ENCODE data around the gene SH3TC1. TPM values are rescaled to one million over a fixed set of nuclear protein-coding genes. Genes with fewer than 3 reads are reported as not detected.

The SH3TC1 gene
- total and polyA plus RNA-seq, 4 donors = 5.5 to 8.6 (median 8.3) TPM

DNA sequence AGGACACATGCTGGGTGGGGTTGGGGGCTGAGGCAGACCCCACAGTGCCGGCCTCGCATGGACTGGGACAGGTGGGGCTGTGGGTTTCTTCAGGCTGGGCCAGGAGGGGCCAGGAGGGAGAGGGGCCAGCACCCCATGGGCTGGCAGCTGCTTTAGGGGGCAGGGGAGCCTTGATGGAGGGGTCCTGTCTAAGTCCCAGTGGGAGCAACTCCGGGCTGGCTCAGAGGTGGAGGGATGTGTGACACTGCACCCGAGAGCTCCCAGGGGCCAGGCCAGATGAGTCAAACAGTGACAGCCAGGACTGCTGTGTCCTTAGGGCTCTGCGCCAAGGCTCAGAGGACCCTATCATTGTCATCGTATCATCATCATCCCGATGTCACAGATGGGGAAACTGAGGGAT lies 36.1 kb upstream of the SH3TC1 start:
- peaks cover 19% of the 10 kb centered on the region for H3K4me1 ChIP-seq (ENCODE audit: control insufficient read depth, insufficient read depth, low read length)
- no peak overlapping the region for H3K27ac ChIP-seq (ENCODE audit: low read depth, low read length)
- no peaks in the 10 kb centered on the region for H3K36me3 ChIP-seq (ENCODE audit: control insufficient read depth, insufficient read depth, low read length)
- no peak overlapping the region for H3K4me3 ChIP-seq (ENCODE audit: low read depth, low read length)
- no peaks in the 10 kb centered on the region for H3K27me3 ChIP-seq (ENCODE audit: control insufficient read depth, insufficient read depth, low read length)
- DNase-seq (ENCODE audit: low read depth in 4 of 6, low spot score in 6 of 6) = no peak
- 89% methylated on average over 7 of the region's 7 CpGs for WGBS (ENCODE audit: insufficient coverage)
- H3K9me3 ChIP-seq (ENCODE audit: control insufficient read depth, insufficient read depth, low read length) = no peaks in the 10 kb centered on the region

DNA sequence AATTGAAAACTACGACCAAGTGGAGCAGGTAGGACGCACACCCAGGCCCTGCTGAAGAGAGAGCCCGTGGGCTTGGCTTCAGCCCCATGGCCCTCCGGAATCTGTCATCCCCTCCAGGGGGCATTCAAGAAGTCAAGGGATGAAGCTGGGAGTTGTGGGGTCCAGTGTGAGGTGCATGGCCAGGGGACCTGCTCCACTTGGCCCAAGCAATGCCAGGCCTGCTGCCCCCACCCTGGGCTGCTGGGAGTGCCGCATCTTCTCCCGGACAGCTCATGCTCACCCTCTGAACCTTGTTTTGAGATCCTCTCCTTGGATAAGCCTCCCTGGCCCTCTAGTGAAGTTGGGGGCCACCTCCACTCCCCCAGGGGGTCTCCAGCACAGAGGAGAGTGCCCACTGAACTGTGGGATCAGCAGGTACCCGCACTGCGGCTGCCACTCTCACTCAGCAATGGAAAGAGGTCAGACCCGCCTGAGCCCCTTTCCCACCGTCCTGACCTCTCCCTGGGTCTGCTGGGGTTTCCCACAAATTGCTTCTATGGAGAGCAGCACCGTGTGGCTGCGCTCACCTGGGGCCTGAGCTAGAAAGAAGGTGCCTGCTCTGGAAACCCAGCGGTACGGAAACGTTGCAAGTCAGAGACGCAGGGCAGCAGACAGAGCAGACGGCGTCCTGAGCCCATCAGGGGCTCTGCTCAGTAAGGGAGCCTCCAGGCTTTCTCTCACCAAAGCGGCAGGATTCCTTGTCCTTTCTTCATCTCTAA lies 35.5 kb upstream of the SH3TC1 start:
- Histone ChIP-seq H3K4me1 (ENCODE audit: control insufficient read depth, insufficient read depth, low read length) (peaks cover 17% of the 10 kb centered on the region), H3K27me3 (ENCODE audit: control insufficient read depth, insufficient read depth, low read length) (no peaks in the 10 kb centered on the region), H3K4me3 (ENCODE audit: low read depth, low read length) (no peak overlapping the region), H3K36me3 (ENCODE audit: control insufficient read depth, insufficient read depth, low read length) (no peaks in the 10 kb centered on the region), H3K27ac (ENCODE audit: low read depth, low read length) (no peak overlapping the region), H3K9me3 (ENCODE audit: control insufficient read depth, insufficient read depth, low read length) (no peaks in the 10 kb centered on the region)
- 76% methylated on average over 15 of the region's 19 CpGs for WGBS (ENCODE audit: insufficient coverage)
- no peak for DNase-seq (ENCODE audit: low read depth in 4 of 6, low spot score in 6 of 6)

DNA sequence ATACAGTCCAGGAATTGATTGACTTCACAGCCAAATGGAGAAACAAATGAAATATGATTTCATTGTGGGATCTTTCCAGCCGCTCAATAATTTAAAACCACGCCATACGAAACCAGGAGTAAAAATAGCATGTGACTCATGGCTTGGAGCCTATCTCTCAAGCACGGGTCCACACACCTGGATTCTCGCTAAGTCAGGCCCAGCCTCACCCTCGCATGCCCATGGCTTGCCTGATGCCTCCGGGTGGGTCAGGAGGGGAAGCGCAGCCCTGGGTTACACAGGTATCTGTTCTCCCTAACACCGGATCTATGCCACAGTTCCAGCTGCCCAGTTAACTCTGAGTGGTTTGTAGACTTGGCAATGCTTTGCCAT lies 34.9 kb upstream of the SH3TC1 start:
- Histone ChIP-seq H3K27me3 (ENCODE audit: control insufficient read depth, insufficient read depth, low read length) (no peaks in the 10 kb centered on the region), H3K4me3 (ENCODE audit: low read depth, low read length) (no peak overlapping the region), H3K4me1 (ENCODE audit: control insufficient read depth, insufficient read depth, low read length) (peaks cover 14% of the 10 kb centered on the region), H3K9me3 (ENCODE audit: control insufficient read depth, insufficient read depth, low read length) (no peaks in the 10 kb centered on the region), H3K27ac (ENCODE audit: low read depth, low read length) (no peak overlapping the region), H3K36me3 (ENCODE audit: control insufficient read depth, insufficient read depth, low read length) (no peaks in the 10 kb centered on the region)
- no peak for DNase-seq (ENCODE audit: low read depth in 4 of 6, low spot score in 6 of 6)
- WGBS (ENCODE audit: insufficient coverage) = 88% methylated on average over 6 of the region's 9 CpGs

DNA sequence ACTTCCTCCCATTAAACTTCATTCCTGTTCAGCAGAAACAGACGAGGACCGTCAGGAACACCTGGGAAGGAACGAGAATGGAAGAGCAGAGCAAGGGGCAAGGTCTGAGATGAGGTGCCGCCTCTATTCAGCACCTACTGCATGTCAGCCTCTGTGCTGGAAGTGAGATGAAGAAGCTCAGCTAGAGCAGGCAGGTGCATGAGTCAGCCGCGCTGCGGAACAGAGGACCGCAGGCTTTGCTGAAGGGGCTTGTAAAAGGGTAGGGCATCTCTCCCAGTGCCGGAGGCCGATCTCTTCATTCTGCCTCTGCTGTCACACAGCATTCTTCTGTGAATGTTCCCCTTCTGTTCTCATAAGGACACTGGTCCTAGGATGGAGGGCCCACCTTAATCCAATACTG lies 34.4 kb upstream of the SH3TC1 start:
- 93% methylated on average over 8 of the region's 10 CpGs for WGBS (ENCODE audit: insufficient coverage)
- no peak overlapping the region for H3K4me3 ChIP-seq (ENCODE audit: low read depth, low read length)
- no peak for DNase-seq (ENCODE audit: low read depth in 4 of 6, low spot score in 6 of 6)

DNA sequence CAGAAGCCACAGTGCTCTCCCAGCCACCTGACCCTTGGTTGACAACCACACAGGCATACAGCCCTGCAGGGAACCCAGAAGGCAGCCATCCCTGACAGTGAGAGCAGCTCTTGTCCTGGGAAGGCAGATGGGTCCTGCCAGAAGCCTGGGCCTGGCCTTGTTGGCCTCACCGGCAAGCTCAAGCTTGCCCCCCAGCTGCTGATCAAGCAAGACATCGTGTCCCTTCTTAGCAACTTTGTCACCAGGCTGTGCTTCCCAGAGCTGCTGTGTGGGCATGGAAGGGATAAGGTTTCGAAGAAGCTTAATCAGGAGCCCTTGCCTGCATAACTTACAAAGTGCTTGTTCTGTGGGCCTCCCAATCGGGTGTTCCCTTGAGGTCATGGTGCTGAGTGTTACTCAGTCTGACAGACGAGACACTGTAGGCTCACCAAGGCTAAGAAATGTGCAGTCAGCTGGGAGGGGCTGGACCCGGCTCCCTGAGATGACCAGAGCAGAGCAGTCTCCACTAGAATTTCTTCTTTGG lies 33.7 kb upstream of the SH3TC1 start:
- no peak for DNase-seq (ENCODE audit: low read depth in 4 of 6, low spot score in 6 of 6)
- WGBS (ENCODE audit: insufficient coverage) = 67% methylated on average over 6 of the region's 6 CpGs
- no peak overlapping the region for H3K27ac ChIP-seq (ENCODE audit: low read depth, low read length)
- H3K4me3 ChIP-seq (ENCODE audit: low read depth, low read length) = no peak overlapping the region
- H3K36me3 ChIP-seq (ENCODE audit: control insufficient read depth, insufficient read depth, low read length) = no peaks in the 10 kb centered on the region
- no peaks in the 10 kb centered on the region for H3K9me3 ChIP-seq (ENCODE audit: control insufficient read depth, insufficient read depth, low read length)
- peaks cover 2% of the 10 kb centered on the region for H3K4me1 ChIP-seq (ENCODE audit: control insufficient read depth, insufficient read depth, low read length)
- no peaks in the 10 kb centered on the region for H3K27me3 ChIP-seq (ENCODE audit: control insufficient read depth, insufficient read depth, low read length)

More for the DNA sequence above, 34.4 kb upstream of the SH3TC1 start:
- H3K9me3 ChIP-seq (ENCODE audit: control insufficient read depth, insufficient read depth, low read length) = no peaks in the 10 kb centered on the region
- no peaks in the 10 kb centered on the region for H3K27me3 ChIP-seq (ENCODE audit: control insufficient read depth, insufficient read depth, low read length)
- peaks cover 9% of the 10 kb centered on the region for H3K4me1 ChIP-seq (ENCODE audit: control insufficient read depth, insufficient read depth, low read length)
- H3K27ac ChIP-seq (ENCODE audit: low read depth, low read length) = no peak overlapping the region
- H3K36me3 ChIP-seq (ENCODE audit: control insufficient read depth, insufficient read depth, low read length) = no peaks in the 10 kb centered on the region

DNA sequence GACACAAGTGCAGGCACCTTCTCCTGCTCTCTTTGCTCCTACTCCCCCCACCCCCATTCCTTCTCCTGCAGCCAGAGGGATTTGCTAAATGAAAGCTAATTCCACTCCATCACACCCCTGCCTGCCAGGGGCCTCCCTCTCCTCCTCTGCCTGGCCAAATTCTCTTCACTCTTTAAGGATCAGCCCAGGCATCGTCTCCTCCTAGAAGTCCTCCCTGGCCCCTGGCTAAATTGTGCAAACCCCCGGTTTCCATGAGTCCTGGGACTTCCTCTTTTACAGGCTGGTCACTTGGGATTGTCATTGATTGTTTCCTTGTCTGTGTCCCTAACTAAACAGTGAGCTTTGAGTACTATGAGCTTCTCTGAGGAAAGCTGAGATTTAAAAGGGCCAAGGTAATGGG lies 31.8 kb upstream of the SH3TC1 start:
- Histone ChIP-seq H3K27ac (ENCODE audit: low read depth, low read length) (no peak overlapping the region), H3K4me3 (ENCODE audit: low read depth, low read length) (no peak overlapping the region), H3K36me3 (ENCODE audit: control insufficient read depth, insufficient read depth, low read length) (no peaks in the 10 kb centered on the region), H3K27me3 (ENCODE audit: control insufficient read depth, insufficient read depth, low read length) (no peaks in the 10 kb centered on the region), H3K9me3 (ENCODE audit: control insufficient read depth, insufficient read depth, low read length) (no peaks in the 10 kb centered on the region), H3K4me1 (ENCODE audit: control insufficient read depth, insufficient read depth, low read length) (no peaks in the 10 kb centered on the region)
- DNase-seq (ENCODE audit: low read depth in 4 of 6, low spot score in 6 of 6) = no peak
- 100% methylated on average over 1 of the region's 2 CpGs for WGBS (ENCODE audit: insufficient coverage)

DNA sequence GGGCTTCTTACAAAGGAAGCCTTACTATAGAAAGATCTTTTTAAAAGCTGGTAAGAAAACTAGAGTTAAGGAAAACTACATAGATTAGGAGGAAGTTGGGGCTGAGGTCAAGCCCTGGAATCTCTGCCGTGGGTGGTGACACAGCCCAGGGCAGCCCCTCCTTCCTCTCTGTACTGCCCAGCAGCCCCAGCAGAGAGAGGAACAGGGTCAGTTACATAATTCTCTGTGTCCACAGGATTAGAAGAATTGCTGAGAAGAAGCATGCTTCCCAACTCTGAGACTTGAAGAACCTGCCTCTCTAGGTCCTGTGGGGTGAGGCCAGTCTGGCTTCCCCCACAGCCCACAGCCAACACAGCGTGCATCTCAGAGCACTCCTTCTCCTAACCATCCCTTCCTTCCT lies 31.3 kb upstream of the SH3TC1 start:
- no peak overlapping the region for H3K4me3 ChIP-seq (ENCODE audit: low read depth, low read length)
- H3K27ac ChIP-seq (ENCODE audit: low read depth, low read length) = no peak overlapping the region
- no peaks in the 10 kb centered on the region for H3K27me3 ChIP-seq (ENCODE audit: control insufficient read depth, insufficient read depth, low read length)
- no peaks in the 10 kb centered on the region for H3K36me3 ChIP-seq (ENCODE audit: control insufficient read depth, insufficient read depth, low read length)
- no peaks in the 10 kb centered on the region for H3K4me1 ChIP-seq (ENCODE audit: control insufficient read depth, insufficient read depth, low read length)
- no peak for DNase-seq (ENCODE audit: low read depth in 4 of 6, low spot score in 6 of 6)
- 80% methylated on average over 2 of the region's 2 CpGs for WGBS (ENCODE audit: insufficient coverage)
- H3K9me3 ChIP-seq (ENCODE audit: control insufficient read depth, insufficient read depth, low read length) = no peaks in the 10 kb centered on the region

DNA sequence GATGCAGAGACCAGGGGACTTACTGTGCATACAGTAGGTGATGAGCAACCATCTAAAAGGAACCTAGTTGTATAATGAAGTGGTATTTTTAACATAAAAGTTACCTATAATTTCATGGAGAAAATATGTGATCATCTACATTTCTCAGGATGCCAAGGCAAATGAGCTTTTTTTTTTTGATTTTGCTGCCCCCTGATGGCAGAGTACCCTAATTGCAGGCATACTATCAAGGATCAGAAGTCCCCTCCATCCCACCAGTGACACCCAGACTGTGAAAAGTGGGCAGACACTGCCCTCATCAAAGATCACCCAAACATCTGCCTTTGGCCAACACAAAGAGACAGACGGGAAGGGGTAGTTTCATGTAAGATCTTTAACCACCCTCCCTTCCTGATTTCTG lies 30.9 kb upstream of the SH3TC1 start:
- H3K27me3 ChIP-seq (ENCODE audit: control insufficient read depth, insufficient read depth, low read length) = no peaks in the 10 kb centered on the region
- 100% methylated on average over 1 of the region's 1 CpG for WGBS (ENCODE audit: insufficient coverage)
- H3K27ac ChIP-seq (ENCODE audit: low read depth, low read length) = no peak overlapping the region
- no peaks in the 10 kb centered on the region for H3K36me3 ChIP-seq (ENCODE audit: control insufficient read depth, insufficient read depth, low read length)
- no peak for DNase-seq (ENCODE audit: low read depth in 4 of 6, low spot score in 6 of 6)
- H3K4me3 ChIP-seq (ENCODE audit: low read depth, low read length) = no peak overlapping the region
- no peaks in the 10 kb centered on the region for H3K9me3 ChIP-seq (ENCODE audit: control insufficient read depth, insufficient read depth, low read length)
- no peaks in the 10 kb centered on the region for H3K4me1 ChIP-seq (ENCODE audit: control insufficient read depth, insufficient read depth, low read length)

DNA sequence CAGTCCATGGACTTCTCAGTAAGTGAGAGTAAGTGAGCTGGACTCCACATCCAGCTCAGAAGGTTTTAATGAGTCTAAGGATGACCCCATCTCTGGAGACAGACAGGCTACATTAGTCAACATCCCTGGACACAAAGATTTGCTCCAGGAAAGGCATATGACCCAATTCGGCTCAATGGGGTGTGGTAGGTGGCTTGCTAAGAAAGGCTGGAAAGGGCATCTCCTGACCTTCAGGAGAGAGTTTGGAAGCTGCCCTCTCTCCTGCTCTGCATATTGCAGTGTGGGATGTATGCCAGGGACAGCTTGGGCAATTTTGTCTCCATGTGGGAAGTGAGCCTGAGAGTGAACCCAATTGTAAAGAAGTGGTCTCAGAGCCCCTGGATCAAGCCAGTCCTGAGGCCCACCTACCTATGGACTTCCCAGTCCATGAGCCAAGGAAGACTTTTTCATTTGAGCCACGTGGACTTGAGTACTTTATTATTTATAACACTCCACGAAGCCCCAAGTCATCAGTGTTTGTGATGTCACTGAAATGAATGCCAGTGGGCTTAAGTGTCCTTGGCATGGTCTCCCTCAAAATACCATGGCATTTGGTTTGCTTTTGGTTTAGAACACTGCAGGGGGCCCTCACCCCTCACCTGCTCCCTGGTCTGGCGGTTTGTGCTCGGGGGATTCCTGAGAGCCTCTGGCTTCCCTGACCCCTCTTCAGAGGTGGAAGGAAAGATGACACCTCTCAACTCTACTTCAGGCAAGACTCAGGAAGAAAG lies 30.1 kb upstream of the SH3TC1 start:
- Histone ChIP-seq H3K4me3 (ENCODE audit: low read depth, low read length) (no peak overlapping the region), H3K27me3 (ENCODE audit: control insufficient read depth, insufficient read depth, low read length) (no peaks in the 10 kb centered on the region), H3K4me1 (ENCODE audit: control insufficient read depth, insufficient read depth, low read length) (no peaks in the 10 kb centered on the region), H3K36me3 (ENCODE audit: control insufficient read depth, insufficient read depth, low read length) (no peaks in the 10 kb centered on the region), H3K9me3 (ENCODE audit: control insufficient read depth, insufficient read depth, low read length) (no peaks in the 10 kb centered on the region), H3K27ac (ENCODE audit: low read depth, low read length) (no peak overlapping the region)
- DNase-seq (ENCODE audit: low read depth in 4 of 6, low spot score in 6 of 6) = no peak
- WGBS (ENCODE audit: insufficient coverage) = 78% methylated on average over 1 of the region's 5 CpGs

DNA sequence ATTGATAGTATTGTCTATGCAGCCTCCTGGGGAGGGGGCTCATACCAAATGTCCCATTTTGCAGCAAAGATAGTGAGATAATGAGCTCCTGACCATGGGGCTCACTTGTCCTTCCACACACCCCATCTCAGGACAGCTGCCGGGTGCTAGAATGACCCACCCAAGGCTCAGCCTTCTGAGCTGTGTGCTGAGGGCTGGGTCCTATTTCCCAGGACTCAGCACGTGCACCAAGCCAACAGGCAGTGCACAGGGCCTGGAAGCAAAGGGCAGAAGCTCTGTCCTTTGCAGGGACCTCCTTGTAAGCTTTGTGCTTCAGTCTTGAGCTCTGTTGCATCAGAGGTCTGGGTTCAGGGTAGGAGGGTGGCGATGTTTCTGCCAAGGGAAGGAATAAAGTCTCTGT lies 29.3 kb upstream of the SH3TC1 start:
- Histone ChIP-seq H3K9me3 (ENCODE audit: control insufficient read depth, insufficient read depth, low read length) (no peaks in the 10 kb centered on the region), H3K36me3 (ENCODE audit: control insufficient read depth, insufficient read depth, low read length) (no peaks in the 10 kb centered on the region), H3K27me3 (ENCODE audit: control insufficient read depth, insufficient read depth, low read length) (no peaks in the 10 kb centered on the region), H3K4me3 (ENCODE audit: low read depth, low read length) (no peak overlapping the region), H3K4me1 (ENCODE audit: control insufficient read depth, insufficient read depth, low read length) (no peaks in the 10 kb centered on the region), H3K27ac (ENCODE audit: low read depth, low read length) (no peak overlapping the region)
- no peak for DNase-seq (ENCODE audit: low read depth in 4 of 6, low spot score in 6 of 6)
- 86% methylated on average over 2 of the region's 3 CpGs for WGBS (ENCODE audit: insufficient coverage)

All from spinal cord (tissue), 10 donors.